GM23338 (cell line): ENCODE results near the gene SCRT2.

Source experiments
- CREB1 ChIP-seq: fragments of 250-450 bp; sonication (Bioruptor Pico); IDR thresholded peaks from 2 replicates; pipeline ENCODE4 v1.5.0; 2020; ENCODE audit warnings: low read depth, mild to moderate bottlenecking, moderate library complexity
- EZH2phosphoT487 ChIP-seq: fragments of 200-600 bp; sonication (generic); IDR thresholded peaks from one replicate; pipeline ENCODE4 v1.8.1; 2018; ENCODE audit warnings: antibody characterized with exemption; ENCODE audit not compliant: unreplicated experiment
- POLR2AphosphoS5 ChIP-seq: IDR thresholded peaks from 2 replicates; pipeline ENCODE4 v1.6.1; 2016; ENCODE audit warnings: antibody characterized with exemption, low read depth
- TF ChIP-seq, protein P1 (sequence below), 2 experiments: fragments of 200-600 bp in 1 of 2; sonication (generic) in 1 of 2; conservative IDR thresholded peaks; 2 replicates each; pipeline versions ENCODE4 v1.5.1 to v1.6.1; 2016 to 2017; ENCODE audit warnings: antibody characterized with exemption in 2 of 2, low read depth in 2 of 2, mild to moderate bottlenecking in 2 of 2, moderate library complexity in 1 of 2

DNA sequence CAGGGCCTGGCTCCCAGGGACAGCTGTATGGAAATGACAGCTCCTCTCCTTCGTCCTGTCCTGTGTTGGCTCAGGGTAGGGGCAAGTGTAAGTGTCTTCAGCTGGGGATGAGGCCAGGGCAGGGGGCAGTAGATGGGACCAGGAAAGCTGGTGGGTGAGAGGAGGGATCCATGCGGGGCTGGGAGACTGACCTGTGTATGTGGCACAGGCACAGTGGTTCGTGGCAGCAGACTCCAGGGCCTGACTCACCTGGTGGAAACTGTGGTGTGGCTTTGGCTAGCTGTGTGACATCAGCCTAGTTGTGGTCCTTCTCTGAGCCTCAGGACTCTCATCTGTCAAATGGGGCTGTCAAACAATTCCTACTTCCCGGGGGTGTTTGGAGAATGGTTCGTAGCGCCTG lies 13.7 kb upstream of the SCRT2 start:
- TF ChIP-seq EZH2phosphoT487 (no peak), POLR2AphosphoS5 (no peak), CREB1 (CRISPR knock-in tag) (no peak)
- TF ChIP-seq, protein P1, sequence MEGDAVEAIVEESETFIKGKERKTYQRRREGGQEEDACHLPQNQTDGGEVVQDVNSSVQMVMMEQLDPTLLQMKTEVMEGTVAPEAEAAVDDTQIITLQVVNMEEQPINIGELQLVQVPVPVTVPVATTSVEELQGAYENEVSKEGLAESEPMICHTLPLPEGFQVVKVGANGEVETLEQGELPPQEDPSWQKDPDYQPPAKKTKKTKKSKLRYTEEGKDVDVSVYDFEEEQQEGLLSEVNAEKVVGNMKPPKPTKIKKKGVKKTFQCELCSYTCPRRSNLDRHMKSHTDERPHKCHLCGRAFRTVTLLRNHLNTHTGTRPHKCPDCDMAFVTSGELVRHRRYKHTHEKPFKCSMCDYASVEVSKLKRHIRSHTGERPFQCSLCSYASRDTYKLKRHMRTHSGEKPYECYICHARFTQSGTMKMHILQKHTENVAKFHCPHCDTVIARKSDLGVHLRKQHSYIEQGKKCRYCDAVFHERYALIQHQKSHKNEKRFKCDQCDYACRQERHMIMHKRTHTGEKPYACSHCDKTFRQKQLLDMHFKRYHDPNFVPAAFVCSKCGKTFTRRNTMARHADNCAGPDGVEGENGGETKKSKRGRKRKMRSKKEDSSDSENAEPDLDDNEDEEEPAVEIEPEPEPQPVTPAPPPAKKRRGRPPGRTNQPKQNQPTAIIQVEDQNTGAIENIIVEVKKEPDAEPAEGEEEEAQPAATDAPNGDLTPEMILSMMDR (conservative IDR thresholded peaks at IDR 0.05; ENCODE audit: low read depth in 2 of 2) = no peak
